ENCODE results near the gene CD79A.

Gene CD79A

DNA sequence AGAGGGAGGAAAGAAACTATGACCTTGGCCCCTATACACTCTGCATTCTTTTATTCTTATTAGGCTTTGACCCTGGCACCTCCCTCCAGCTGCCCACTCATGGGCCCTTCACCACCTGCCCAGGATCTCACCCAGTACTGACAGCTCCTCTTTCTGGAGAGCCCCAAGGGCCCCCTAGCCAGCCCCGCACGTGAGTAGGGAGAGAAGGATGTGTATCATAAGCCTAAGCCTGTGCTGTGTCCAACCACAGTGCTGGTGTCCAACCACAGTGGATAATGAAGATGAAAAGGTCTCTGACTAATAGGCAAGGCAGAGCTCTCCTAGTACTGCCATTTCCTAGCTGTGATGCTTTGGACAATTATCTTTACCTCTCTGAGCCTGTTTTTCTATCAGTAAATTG lies 28.0 kb upstream of the CD79A start:
- Histone ChIP-seq H3K4me1 (ENCODE audit: control insufficient read depth, insufficient read depth, low read length, poor library complexity, severe bottlenecking) (no peaks in the 10 kb centered on the region), H3K27me3 (replicated peaks; ENCODE audit: control insufficient read depth, insufficient read depth, low read length, poor library complexity, severe bottlenecking) (no peaks in the 10 kb centered on the region), H3K36me3 (ENCODE audit: control insufficient read depth, insufficient read depth, low read length) (no peaks in the 10 kb centered on the region), H3K9me3 (ENCODE audit: control insufficient read depth, low read length) (no peaks in the 10 kb centered on the region), H3K27ac (ENCODE audit: insufficient read depth, low read length, poor library complexity, severe bottlenecking) (no peak overlapping the region), H3K4me3 (ENCODE audit: insufficient read depth, low read depth, low read length, poor library complexity, severe bottlenecking) (no peak overlapping the region)
- no peak for DNase-seq

DNA sequence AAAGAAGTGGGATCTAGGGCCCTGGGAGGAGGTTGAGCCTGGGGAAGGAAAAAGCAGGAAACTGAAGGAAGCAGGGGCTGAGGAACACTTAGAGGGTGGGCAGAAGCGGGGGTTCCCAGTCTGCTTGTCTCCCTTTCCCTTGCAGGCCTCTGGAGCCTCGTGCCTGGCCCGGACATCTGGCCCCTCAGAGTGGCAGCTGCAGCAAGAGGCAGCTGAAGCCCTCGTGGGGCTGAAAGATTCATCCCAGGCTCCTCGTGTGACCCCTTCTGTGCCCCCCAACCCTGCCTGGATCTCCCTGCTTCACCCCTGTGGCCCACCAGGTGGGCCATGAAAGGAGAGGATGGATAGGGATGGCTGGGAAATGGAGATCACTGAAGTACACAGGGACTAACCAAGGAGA lies 26.7 kb upstream of the CD79A start:
- Histone ChIP-seq H3K36me3 (ENCODE audit: control insufficient read depth, insufficient read depth, low read length) (no peaks in the 10 kb centered on the region), H3K4me1 (ENCODE audit: control insufficient read depth, insufficient read depth, low read length, poor library complexity, severe bottlenecking) (no peaks in the 10 kb centered on the region), H3K9me3 (ENCODE audit: control insufficient read depth, low read length) (no peaks in the 10 kb centered on the region), H3K27me3 (replicated peaks; ENCODE audit: control insufficient read depth, insufficient read depth, low read length, poor library complexity, severe bottlenecking) (no peaks in the 10 kb centered on the region), H3K27ac (ENCODE audit: insufficient read depth, low read length, poor library complexity, severe bottlenecking) (no peak overlapping the region), H3K4me3 (ENCODE audit: insufficient read depth, low read depth, low read length, poor library complexity, severe bottlenecking) (no peak overlapping the region)
- DNase-seq, result no peak

DNA sequence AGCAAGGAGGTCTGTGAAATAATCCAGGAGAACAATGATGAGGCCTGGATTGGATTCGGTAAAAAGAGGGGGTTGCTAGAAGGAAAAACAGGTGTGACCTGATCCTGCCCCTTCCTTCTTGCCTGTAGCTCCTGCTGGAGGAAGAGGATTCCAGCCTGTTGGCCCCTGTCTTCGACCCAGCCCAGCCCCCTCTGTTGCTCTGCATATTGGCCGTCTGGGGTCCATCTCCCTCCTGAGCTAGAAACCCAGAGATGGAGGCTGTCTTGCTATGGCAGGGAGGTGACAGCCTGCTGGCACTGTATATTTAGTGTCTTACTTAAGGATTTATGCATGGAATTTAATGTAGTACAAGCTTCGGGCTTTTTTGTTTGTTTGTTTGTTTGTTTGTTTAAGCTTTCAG lies 25.6 kb upstream of the CD79A start:
- no peaks in the 10 kb centered on the region for H3K4me1 ChIP-seq (ENCODE audit: control insufficient read depth, insufficient read depth, low read length, poor library complexity, severe bottlenecking)
- H3K4me3 ChIP-seq (ENCODE audit: insufficient read depth, low read depth, low read length, poor library complexity, severe bottlenecking), result no peak overlapping the region
- H3K9me3 ChIP-seq (ENCODE audit: control insufficient read depth, low read length), result no peaks in the 10 kb centered on the region
- no peaks in the 10 kb centered on the region for H3K27me3 ChIP-seq (replicated peaks; ENCODE audit: control insufficient read depth, insufficient read depth, low read length, poor library complexity, severe bottlenecking)
- no peak for DNase-seq
- H3K27ac ChIP-seq (ENCODE audit: insufficient read depth, low read length, poor library complexity, severe bottlenecking), result no peak overlapping the region
- no peaks in the 10 kb centered on the region for H3K36me3 ChIP-seq (ENCODE audit: control insufficient read depth, insufficient read depth, low read length)

DNA sequence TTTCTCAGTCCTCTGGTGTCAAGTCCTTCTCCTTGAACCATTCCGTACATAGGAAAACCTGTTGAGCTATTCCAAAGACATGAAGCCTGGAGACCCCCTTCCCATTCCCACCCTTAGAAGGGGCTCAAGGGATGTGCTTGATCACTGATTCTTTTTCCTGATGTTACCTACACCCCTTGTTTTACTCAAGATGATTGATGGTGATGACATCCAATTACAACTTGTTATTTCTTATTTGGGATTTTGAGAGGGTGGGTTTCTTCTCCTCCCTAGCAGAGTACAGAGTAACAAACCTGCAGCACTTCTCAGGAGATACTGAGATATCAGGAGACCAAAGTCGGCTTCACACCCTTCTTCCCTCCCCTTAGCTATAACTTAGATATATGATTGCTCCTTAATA lies 23.7 kb upstream of the CD79A start:
- DNase-seq, result no peak
- no peaks in the 10 kb centered on the region for H3K9me3 ChIP-seq (ENCODE audit: control insufficient read depth, low read length)
- H3K4me1 ChIP-seq (ENCODE audit: control insufficient read depth, insufficient read depth, low read length, poor library complexity, severe bottlenecking), result no peaks in the 10 kb centered on the region
- H3K4me3 ChIP-seq (ENCODE audit: insufficient read depth, low read depth, low read length, poor library complexity, severe bottlenecking), result no peak overlapping the region
- H3K27me3 ChIP-seq (replicated peaks; ENCODE audit: control insufficient read depth, insufficient read depth, low read length, poor library complexity, severe bottlenecking), result no peaks in the 10 kb centered on the region
- no peak overlapping the region for H3K27ac ChIP-seq (ENCODE audit: insufficient read depth, low read length, poor library complexity, severe bottlenecking)
- H3K36me3 ChIP-seq (ENCODE audit: control insufficient read depth, insufficient read depth, low read length), result no peaks in the 10 kb centered on the region

DNA sequence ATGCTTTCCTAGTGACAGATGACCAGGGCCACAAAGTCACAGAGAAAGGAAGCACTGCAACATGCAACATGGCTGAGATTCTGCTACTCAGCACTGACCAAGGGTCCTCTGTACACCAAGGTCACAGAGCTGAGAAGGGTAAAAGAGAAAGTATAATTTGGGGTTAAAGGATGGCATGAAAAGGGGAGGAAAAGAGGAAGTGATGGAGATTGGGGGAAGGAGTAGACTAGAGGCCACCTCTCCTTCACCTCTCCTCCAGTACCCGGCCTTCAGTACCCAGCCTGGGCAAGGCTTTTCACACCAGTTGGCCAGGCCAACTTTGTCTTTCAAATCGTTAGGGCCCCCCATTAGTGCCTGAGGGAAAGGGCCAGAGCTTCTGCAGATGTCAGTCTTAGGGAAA lies 23.3 kb upstream of the CD79A start:
- H3K36me3 ChIP-seq (ENCODE audit: control insufficient read depth, insufficient read depth, low read length), result no peaks in the 10 kb centered on the region
- no peaks in the 10 kb centered on the region for H3K9me3 ChIP-seq (ENCODE audit: control insufficient read depth, low read length)

DNA sequence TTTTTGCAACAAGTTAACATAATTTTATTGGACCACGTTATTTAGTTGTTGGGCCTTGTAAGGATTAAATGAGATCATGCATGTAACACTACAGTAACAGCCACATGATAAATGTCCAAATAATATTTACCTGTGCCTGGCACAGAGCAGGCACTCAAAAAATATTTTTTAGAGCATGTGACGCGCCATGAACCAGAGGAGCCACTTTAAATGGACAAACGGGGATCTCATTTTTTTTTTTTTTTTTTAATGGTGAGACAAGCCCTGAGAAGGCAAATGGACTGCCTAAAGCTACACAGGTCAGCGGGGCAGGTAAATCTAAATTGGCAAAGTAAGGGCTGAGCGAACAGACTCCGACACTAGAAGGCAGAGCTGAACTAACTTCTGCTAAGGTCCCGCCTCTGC lies 17.9 kb upstream of the CD79A start:
- Histone ChIP-seq H3K36me3 (ENCODE audit: control insufficient read depth, insufficient read depth, low read length) (peaks cover 28% of the 10 kb centered on the region), H3K4me3 (ENCODE audit: insufficient read depth, low read depth, low read length, poor library complexity, severe bottlenecking) (no peak overlapping the region), H3K27me3 (replicated peaks; ENCODE audit: control insufficient read depth, insufficient read depth, low read length, poor library complexity, severe bottlenecking) (no peaks in the 10 kb centered on the region), H3K4me1 (ENCODE audit: control insufficient read depth, insufficient read depth, low read length, poor library complexity, severe bottlenecking) (peaks cover 30% of the 10 kb centered on the region), H3K27ac (ENCODE audit: insufficient read depth, low read length, poor library complexity, severe bottlenecking) (peak overlapping the region; percentile 90), H3K9me3 (ENCODE audit: control insufficient read depth, low read length) (no peaks in the 10 kb centered on the region)
- no peak for DNase-seq

More for the DNA sequence above, 23.3 kb upstream of the CD79A start:
- Histone ChIP-seq H3K4me1 (ENCODE audit: control insufficient read depth, insufficient read depth, low read length, poor library complexity, severe bottlenecking) (no peaks in the 10 kb centered on the region), H3K4me3 (ENCODE audit: insufficient read depth, low read depth, low read length, poor library complexity, severe bottlenecking) (no peak overlapping the region), H3K27ac (ENCODE audit: insufficient read depth, low read length, poor library complexity, severe bottlenecking) (no peak overlapping the region), H3K27me3 (replicated peaks; ENCODE audit: control insufficient read depth, insufficient read depth, low read length, poor library complexity, severe bottlenecking) (no peaks in the 10 kb centered on the region)
- DNase-seq, result no peak

DNA sequence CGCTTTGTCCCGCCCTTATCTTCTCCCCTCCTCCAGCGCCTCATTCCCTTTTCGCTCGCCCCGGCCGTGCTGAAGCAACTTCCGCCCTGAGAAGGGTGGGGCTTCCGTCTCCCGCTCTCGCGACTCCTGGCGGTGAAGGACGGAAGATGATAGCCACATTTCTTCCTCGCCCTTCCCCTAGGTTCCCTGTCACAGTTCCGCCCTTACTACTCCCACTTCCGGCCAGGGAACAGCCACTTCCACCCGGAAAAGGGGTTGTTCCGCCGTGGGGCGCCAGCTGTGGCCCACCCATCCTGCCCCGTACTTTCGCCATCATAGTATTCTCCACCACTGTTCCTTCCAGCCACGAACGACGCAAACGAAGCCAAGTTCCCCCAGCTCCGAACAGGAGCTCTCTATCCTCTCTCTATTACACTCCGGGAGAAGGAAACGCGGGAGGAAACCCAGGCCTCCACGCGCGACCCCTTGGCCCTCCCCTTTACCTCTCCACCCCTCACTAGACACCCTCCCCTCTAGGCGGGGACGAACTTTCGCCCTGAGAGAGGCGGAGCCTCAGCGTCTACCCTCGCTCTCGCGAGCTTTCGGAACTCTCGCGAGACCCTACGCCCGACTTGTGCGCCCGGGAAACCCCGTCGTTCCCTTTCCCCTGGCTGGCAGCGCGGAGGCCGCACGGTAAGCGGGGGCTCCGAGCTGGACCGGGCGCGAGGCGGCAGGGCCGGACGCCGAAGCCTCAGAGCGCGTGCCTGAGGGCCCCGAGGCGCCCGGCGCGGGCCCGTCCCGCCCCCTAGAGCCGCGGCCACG lies 17.3 kb upstream of the CD79A start, which contains the start of gene RPS19:
TSS of gene RPS19 (plus strand) at position 638 of the 801 bp plus-strand sequence. CDS start 520 bp downstream, outside the sequence.
- no peaks in the 10 kb centered on the region for H3K9me3 ChIP-seq (ENCODE audit: control insufficient read depth, low read length)
- DNase-seq, result peak; percentile 96 to 97 (median 96)
- H3K4me3 ChIP-seq (ENCODE audit: insufficient read depth, low read depth, low read length, poor library complexity, severe bottlenecking), result peak within 1 kb of the TSS; percentile 60
- H3K4me1 ChIP-seq (ENCODE audit: control insufficient read depth, insufficient read depth, low read length, poor library complexity, severe bottlenecking), result peaks cover 36% of the 10 kb centered on the region
- peaks cover 34% of the 10 kb centered on the region for H3K36me3 ChIP-seq (ENCODE audit: control insufficient read depth, insufficient read depth, low read length)
- no peaks in the 10 kb centered on the region for H3K27me3 ChIP-seq (replicated peaks; ENCODE audit: control insufficient read depth, insufficient read depth, low read length, poor library complexity, severe bottlenecking)
- peak within 1 kb of the TSS; percentile 90 for H3K27ac ChIP-seq (ENCODE audit: insufficient read depth, low read length, poor library complexity, severe bottlenecking)

DNA sequence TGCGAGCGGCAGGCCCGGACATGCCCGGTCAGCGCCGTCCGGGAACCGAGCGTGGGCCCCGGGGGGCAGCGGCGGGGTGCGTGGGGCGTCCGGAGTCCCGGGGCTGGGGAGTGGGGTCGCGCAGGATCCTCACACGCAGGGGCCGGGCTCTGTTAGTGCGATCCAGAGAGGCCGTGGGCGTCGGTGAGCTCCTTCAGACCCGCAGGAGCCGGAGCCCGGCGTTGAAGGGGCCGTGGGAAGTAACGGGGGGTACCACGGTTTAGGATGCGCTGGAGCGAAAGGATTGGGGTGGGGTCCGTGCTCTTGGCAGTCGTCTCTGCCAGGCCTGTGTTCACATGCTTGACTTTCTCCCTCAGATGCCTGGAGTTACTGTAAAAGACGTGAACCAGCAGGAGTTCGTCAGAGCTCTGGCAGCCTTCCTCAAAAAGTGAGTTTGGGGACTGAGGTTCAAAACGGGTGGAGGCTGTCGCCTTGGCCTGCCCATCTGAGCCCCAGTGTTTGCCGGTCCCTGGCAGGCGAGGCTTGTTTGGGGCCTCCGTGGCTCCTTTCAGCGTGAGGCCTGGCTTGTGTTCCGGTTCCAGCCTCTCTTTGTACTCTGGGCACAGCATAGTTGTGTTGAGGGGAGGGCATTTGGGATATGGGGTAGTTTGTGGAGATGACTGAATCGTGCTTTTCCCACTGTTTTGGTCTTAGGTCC lies 16.5 kb upstream of the CD79A start:
- Histone ChIP-seq H3K36me3 (ENCODE audit: control insufficient read depth, insufficient read depth, low read length) (peaks cover 40% of the 10 kb centered on the region), H3K4me3 (ENCODE audit: insufficient read depth, low read depth, low read length, poor library complexity, severe bottlenecking) (peak overlapping the region; percentile 60), H3K27ac (ENCODE audit: insufficient read depth, low read length, poor library complexity, severe bottlenecking) (peak overlapping the region; percentile 90), H3K9me3 (ENCODE audit: control insufficient read depth, low read length) (no peaks in the 10 kb centered on the region), H3K4me1 (ENCODE audit: control insufficient read depth, insufficient read depth, low read length, poor library complexity, severe bottlenecking) (peaks cover 38% of the 10 kb centered on the region), H3K27me3 (replicated peaks; ENCODE audit: control insufficient read depth, insufficient read depth, low read length, poor library complexity, severe bottlenecking) (no peaks in the 10 kb centered on the region)
- no peak for DNase-seq

DNA sequence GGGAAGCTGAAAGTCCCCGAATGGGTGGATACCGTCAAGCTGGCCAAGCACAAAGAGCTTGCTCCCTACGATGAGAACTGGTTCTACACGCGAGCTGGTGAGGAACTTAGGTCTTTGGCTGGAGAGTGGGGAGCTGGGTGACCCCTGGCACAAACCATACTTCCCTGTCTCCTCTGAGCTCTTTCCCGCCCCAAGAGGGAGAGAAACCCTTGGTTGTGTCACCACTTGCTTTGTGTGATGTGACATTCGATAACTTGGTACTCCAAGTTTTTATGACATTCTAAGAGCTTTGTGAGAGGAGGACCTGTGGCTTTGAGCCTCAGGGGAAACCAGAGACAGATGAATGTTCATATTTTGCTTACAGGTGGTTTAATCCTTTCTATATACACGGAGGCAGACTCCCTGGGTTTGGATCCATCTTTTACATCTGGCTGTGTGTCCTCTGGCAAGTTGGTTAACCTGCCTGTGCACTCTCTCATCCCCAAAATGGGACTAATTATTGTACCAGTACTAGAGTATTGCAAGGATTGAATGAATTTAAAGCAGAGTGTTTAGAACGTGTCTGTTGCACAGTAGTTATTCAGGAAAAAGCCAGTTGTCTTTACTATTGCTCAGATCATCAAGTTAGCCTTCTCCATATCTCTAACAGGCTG lies 15.8 kb upstream of the CD79A start:
- H3K36me3 ChIP-seq (ENCODE audit: control insufficient read depth, insufficient read depth, low read length), result peaks cover 43% of the 10 kb centered on the region
- no peak for DNase-seq
- H3K4me3 ChIP-seq (ENCODE audit: insufficient read depth, low read depth, low read length, poor library complexity, severe bottlenecking), result peak overlapping the region; percentile 60
- no peaks in the 10 kb centered on the region for H3K27me3 ChIP-seq (replicated peaks; ENCODE audit: control insufficient read depth, insufficient read depth, low read length, poor library complexity, severe bottlenecking)
- H3K4me1 ChIP-seq (ENCODE audit: control insufficient read depth, insufficient read depth, low read length, poor library complexity, severe bottlenecking), result peaks cover 38% of the 10 kb centered on the region
- H3K9me3 ChIP-seq (ENCODE audit: control insufficient read depth, low read length), result no peaks in the 10 kb centered on the region
- peak overlapping the region; percentile 90 for H3K27ac ChIP-seq (ENCODE audit: insufficient read depth, low read length, poor library complexity, severe bottlenecking)

DNA sequence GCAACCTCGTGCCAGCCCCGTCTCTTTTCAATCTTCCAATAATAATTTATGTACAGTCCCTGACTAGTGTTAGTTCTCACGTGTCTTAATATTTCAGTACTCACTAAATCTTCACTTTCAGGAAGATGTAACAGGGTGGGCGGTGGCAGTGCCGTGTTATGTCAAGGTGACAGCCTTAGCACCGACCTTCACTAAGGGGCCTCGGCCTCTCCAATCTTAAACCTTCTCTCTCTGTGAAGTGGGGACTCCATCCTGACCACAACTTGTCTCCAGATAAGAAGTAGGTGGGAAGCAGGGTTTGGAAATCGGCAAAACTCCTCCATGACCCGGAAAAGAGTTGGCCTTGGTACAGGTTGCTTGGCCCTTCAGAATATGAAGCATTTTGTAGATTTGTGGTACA lies 15.2 kb upstream of the CD79A start:
- H3K4me1 ChIP-seq (ENCODE audit: control insufficient read depth, insufficient read depth, low read length, poor library complexity, severe bottlenecking), result peaks cover 38% of the 10 kb centered on the region
- peaks cover 47% of the 10 kb centered on the region for H3K36me3 ChIP-seq (ENCODE audit: control insufficient read depth, insufficient read depth, low read length)
- no peaks in the 10 kb centered on the region for H3K27me3 ChIP-seq (replicated peaks; ENCODE audit: control insufficient read depth, insufficient read depth, low read length, poor library complexity, severe bottlenecking)
- DNase-seq, result no peak
- H3K4me3 ChIP-seq (ENCODE audit: insufficient read depth, low read depth, low read length, poor library complexity, severe bottlenecking), result no peak overlapping the region
- H3K9me3 ChIP-seq (ENCODE audit: control insufficient read depth, low read length), result no peaks in the 10 kb centered on the region
- peak overlapping the region; percentile 90 for H3K27ac ChIP-seq (ENCODE audit: insufficient read depth, low read length, poor library complexity, severe bottlenecking)

All from effector memory CD4-positive, alpha-beta T cell (primary cell).